M059J (cell line): ENCODE data around the gene PPM1D. TPM values are rescaled to one million over a fixed set of nuclear protein-coding genes. Genes with fewer than 3 reads are reported as not detected.
A peak's percentile ranks its signal among the peaks of the same experiment; 100 is the strongest.

Source experiments
- DNase-seq: peaks from one replicate; pipeline ENCODE4 v3.0.0-alpha.2; 2012; ENCODE audit warnings: low read depth
- total RNA-seq: library from RNA; depleted of rRNA; stranded (reverse); fragments of >200 nt; shearing (Covaris generic); gene quantifications from 2 replicates; pipeline ENCODE4 v1.2.3, GENCODE V29; 2014

Gene PPM1D
- total RNA-seq, 1 experiment from 2014 or later = 10.6 TPM

DNA sequence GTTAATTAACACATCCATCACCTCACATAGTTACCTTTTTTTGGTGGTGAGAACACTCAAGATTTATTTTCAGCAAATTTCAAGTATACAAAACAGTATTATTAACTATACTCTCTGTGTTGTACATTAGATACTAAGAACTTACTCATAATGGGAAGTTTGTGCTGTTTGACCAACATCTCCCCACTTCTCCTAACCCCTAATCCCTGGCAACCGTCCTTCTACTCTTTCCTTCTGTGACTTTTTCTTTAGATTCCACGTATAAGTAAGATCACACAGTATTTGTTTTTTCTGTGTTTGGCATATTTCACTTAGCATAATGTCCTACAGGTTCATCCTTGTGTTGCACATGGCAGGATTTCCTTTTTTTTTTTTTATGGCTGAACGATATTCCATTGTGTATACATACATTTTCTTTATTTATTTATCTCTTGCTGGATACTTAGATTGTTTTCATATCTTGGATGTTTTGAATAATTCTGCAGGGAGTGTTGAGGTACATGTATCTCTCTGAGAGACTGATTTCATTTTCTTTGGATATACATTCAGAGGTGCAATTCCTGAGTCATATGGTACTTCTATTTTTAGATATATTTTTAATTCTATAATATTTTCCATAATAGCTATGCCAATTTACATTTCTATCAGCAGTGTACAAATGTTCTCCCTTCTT, 19.0 kb downstream of the PPM1D start:
- no peak for DNase-seq

DNA sequence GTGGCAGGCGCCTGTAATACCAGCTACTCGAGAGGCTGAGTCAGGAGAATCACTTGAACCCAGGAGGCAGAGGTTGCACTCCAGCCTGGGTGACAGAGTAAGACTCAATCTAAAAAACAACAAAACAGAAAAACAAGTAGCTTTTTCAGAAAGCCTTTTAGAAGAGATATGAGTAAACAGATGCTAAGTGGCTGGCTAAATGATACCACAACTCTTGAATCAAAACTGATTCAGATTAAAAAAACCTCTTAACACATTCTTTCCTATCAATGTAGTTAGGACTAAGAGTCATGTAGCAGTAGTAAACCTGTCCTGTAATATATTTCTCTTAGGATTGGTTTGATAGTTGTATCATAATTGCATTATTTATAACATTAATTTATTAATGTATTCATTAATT, 23.0 kb downstream of the PPM1D start:
- DNase-seq = no peak

DNA sequence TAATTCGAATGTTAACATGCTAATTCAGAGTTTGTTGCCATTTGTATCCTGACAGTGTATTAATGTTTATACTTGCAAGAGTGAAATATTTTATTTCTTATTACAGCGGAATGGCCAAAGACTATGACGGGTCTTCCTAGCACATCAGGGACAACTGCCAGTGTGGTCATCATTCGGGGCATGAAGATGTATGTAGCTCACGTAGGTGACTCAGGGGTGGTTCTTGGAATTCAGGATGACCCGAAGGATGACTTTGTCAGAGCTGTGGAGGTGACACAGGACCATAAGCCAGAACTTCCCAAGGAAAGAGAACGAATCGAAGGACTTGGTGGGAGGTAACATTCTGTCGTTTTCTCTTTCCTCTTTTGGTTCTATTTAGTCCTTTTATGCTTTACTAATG, 23.4 kb downstream of the PPM1D start:
- no peak for DNase-seq

DNA sequence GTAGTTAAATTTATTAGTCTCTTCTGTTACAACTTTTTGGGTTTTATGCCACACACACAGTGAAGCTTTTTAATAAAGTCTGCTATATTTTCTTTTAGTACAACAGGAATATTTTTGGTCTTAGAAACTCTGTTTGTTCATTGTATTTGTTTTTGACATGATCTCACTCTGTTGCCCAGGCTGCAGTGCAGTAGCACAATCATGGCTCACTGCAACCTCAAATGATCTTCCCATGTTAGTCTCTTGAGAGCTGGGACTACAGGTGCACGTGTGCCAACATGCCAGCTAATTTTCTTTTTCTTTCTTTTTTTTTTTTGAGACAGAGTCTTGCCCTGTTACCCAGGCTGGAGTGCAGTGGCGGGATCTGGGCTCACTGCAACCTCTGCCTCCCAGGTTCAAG, 27.1 kb downstream of the PPM1D start:
- DNase-seq = no peak

DNA sequence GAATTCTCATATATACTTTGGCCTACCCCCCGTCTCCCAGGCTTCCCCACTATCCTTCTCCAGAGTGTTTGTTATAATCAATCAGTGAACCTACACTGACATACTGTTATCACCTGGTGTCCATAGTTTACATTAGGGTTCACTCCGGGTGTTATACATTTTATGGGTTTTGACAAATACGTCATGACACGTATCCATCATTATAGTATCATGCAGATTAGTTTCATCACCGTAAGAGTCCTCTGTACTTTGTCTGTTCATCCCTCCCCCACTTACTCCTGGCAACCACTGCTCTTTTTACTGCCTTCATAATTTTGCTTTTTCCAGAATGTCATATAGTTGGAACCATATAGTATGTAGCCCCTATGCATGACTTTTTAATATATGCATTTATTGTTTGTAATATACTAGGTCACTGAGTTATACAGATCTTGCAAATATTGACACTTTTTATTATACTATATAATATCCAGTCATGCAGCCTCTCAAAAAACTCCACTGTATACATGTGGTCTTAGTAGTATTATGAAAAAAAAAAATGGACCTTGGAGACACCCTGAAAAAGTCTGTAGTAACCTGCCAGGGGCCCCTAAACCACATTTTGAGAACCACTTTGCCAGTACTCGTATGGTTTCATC, 28.4 kb downstream of the PPM1D start:
- DNase-seq = no peak

DNA sequence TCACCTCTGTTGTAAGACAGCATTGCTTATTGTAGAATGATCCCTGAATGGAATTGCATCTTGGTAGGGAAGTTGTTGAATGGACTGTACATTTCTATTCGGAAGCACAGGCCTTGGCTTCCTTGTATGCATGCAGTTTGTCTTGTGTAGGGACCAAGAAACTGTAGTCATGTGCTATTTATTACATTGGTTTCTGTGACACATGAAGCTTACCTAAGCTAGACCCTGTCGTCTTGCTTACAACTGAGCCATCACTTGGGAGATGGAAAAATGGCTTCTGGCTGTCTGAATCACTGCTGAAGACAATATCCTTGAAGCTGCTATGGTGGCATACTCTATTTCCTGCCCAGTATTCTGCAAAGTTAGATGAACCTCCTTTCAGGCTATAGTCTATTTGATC, 29.1 kb downstream of the PPM1D start:
- DNase-seq = no peak

DNA sequence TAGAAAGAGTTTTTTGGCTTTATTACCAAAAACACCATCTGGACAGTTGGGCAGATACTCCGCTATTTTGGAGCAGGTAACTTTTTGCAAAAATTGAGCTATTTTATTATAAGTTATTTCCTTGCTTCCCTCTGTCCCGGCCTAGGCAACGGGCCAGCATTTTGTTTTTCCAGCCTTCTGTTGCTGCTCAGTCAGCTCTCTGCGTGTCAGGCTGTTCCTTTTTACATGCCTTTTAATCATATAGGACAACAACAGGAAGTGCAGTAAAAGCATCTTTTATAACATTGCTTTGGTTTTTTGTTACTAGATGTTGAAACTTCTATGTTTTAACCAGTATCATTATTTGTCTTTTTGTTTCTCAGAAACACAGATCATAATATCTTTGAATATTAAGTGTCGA, 30.4 kb downstream of the PPM1D start:
- no peak for DNase-seq

DNA sequence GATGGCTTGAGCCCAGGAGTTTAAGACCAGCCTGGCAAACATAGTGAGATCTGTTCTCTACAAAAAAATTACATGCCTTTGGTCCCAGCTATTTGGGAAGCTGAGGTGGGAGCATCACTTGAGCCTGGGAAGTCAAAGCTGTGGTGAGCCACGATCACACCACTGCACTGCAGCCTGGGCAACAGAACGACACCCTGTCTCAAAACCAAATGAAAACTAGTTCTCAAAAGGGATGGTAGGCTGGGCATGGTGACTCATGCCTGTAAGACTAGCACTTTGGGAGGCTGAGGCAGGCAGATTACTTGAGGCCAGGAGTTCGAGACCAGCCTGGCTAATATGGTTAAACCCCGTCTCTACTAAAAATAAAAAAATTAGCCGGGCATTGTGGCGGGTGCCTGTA, 31.1 kb downstream of the PPM1D start:
- DNase-seq = peak; percentile 31

DNA sequence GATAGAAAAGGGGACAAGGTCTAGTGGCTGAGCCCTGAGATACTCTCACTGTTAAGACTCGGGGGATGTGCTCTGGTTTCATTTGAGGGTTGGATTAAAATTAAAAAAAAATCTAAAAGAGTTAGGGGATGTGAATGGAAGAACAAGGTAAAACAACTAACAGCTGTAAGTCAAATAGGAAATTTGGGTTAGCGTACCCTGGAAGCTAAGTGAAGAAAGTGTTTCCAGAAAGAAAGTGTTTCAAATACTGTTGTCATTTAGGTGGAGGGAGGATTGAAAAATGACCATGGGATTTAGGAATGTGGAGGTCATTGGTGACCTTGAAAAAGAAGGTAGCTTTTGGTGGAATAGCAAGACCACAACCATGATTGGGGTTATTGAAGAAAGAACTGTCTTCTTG, 37.7 kb downstream of the PPM1D start:
- DNase-seq = no peak

DNA sequence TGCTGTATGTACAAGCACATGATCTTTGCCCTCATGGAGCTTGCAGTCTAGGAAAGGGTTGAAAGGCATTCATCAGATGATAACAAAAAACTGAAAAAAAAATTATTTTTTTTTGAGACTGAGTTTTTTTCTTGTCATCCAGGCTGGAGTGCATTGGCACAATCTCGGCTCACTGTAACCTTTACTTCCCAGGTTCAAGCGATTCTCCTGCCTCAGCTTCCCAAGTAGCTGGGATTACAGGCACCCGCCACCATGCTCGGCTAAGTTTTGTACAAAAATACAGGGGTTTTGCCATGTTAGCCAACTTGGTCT, 39.0 kb downstream of the PPM1D start:
- DNase-seq = no peak

DNA sequence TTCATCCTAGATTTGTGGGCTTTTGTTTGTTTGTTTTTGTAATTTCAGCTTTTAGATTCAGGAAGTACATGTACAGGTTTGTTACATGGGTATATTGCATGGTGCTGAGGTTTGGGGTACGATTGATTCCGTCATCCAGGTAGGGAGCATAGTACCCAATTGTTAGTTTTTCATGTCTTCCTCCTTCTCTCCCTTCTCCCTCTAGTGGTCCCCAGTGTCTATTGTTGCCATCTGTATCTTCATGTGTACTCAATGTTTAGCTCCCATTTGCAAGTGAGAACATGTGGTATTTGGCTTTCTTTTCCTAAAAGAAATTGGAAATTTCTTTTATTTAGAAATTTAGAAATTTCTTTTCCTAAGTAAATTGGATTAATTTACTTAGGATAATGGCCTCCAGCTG, 40.5 kb downstream of the PPM1D start:
- DNase-seq = peak; percentile 40

DNA sequence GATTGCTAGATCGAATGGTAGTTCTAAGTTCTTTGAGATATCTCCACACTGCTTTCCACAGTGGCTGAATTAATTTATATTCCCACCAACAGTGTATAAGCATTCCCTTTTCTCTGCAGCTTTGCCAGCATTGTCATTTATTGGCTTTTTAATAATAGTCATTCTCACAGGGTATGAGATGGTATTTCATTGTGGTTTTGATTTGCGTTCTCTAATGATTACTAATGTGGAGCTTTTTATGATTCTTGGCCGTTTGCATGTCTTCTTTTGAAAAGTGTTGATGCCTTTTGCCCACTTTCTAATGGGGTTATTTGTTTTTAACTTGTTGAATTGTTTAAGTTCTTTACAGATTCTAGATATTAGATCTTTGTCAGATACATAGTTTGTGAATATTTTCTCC, 41.1 kb downstream of the PPM1D start:
- DNase-seq = peak; percentile 72

DNA sequence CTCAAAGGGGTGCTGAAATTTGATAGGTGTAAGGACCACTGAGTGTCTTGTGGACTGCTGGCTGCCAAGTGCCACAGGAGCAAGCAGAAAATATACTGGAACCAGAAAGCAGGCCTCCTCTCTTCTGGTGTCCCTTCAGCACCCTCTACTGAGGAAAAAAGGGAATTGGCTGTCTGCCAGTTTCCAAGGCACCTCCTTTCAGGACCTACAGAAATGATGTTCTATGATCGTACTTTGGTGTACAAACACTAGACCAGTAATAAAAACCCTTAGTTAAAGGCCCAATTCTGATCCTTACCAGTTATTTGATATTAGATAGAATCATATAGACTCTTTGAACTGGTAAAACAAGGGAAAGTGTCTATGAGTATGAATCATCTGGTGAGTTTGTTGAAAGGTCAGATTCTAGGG, 41.8 kb downstream of the PPM1D start:
- DNase-seq = peak; percentile 74

DNA sequence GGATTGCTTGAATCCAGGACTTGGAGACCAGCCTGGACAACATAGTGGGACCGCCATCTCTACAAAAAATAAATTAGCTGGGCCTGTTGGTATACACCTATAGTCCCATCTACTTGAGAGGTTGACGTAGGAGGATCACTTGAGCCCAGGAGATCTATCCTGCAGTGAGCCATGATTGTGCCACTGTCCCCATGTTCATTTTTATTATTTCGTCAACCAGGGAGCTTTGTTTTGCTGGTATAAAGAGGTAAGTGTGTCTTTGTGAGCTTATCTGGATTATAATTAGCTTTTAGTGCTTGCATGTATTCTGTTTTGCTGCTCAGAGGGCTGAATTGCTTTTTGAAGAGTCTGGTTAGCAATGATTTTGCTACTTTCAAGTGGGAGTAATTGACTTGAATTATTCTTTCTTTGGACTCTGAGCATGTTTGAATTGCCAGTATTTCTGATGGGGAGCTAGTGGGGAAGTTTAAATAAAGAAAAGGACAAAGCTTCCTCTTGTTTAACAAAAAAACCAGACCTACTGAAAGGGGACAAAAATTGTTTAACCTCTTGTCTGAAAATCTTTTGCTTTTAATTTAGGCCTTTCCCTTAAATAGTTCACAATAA, 46.0 kb downstream of the PPM1D start:
- DNase-seq = no peak

DNA sequence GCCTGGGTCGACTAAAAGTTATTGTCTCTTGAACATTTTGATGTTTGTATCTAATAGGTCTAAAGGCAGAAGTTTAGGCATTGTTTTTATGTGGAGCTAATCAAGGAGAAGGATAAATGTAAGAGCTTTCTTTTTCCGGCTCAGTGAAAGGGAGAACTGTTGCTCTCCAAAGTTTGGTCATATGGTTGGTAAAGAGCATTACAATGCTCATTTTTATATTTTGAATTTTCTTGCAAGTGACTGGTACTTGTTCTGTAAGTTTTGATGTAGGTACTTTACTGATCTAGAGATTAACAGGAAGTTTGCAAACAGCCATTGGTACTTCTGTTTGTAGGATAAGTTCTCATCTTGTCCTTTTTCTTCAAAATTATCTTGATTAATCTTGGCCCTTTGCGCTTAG, 46.7 kb downstream of the PPM1D start:
- no peak for DNase-seq

DNA sequence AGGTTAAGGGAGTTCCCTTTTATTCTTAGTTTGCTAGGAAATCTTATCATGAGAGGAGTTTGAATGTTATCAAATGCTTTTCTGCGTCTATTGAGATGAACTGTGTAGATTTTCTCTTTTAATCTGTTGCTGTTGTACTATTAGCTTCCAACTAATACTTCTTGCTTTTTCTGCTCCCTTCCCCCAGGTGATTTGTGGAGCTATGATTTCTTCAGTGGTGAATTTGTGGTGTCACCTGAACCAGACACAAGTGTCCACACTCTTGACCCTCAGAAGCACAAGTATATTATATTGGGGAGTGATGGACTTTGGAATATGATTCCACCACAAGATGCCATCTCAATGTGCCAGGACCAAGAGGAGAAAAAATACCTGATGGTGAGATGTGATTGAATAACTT, 47.7 kb downstream of the PPM1D start:
- DNase-seq = no peak

DNA sequence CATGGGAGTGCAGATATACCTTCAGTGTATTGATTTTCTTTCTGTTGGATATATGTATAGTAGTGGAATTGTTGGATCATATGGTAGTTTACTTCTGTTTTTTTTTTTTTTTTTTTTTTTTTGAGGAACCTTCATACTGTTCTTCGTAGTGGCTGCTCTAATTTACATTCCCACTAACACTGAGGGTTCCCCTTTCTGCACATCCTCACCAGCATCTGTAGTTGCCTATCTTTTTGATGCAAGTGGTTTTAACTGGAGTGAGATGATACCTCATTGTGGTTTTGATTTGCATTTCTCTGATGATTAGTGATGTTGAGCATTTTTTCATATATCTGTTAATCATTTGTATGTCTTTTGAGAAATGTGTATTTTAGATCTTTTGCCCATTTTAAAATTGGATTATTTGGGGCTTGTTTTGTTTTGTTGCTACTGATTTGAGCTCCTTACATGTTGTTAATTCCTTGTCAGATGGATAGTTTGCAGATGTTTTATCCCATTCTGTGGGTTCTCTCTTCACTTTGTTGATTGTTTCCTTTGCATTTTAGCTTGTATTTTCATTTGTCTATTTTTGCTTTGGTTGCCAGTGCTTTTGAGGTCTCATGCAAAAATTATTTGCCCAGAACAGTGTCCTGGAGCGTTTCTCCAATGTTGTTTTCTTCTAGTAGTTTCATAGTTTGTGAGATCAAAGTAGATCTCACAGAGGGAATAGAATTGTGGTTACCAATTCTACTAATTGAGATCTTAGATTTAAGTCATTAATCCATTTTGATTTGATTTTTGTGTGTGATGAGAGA, 52.7 kb downstream of the PPM1D start:
- no peak for DNase-seq

DNA sequence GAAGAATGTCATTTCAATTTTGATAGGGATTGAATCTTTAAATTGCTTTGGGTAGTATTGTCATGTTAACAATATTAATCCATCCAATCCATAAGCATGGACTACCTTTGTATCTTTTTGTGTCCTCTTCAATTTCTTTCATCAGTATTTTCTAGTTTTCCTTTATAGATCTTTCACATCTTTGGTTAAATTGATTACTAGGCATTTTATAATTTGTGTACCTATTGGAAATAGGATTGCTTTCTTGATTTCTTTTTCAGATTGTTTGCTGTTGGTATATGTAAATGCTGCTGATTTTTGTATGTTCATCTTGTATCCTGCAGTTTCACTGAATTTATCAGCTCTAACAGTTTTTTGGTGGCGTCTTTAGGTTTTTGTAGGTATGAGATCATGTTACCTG, 53.6 kb downstream of the PPM1D start:
- no peak for DNase-seq

DNA sequence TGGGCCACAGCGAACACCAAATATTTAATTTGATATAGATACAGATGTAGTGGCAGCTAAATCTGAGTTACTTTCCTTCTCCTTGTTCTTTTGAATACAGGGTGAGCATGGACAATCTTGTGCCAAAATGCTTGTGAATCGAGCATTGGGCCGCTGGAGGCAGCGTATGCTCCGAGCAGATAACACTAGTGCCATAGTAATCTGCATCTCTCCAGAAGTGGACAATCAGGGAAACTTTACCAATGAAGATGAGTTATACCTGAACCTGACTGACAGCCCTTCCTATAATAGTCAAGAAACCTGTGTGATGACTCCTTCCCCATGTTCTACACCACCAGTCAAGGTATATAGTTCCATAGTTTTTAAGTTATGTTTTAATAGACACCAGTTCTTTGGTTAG, 56.5 kb downstream of the PPM1D start:
- DNase-seq = no peak

DNA sequence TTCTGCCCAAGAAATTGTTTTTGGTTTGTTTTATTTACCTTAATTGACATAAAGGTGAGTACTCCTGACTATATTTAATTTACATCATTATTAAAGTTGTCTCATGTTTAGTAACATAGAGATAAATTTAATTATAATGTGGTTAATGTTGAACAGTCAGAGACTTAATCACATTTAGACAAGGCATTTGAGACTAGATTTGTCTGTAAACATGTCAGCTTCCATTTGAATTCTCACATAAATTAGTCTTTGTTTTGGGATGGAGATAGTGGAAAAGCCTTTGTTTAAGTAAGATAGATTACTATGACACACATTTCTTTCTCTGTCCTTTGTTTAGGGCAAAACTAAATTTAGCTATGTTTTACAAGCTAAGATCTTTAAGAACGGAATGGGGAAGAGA, 59.2 kb downstream of the PPM1D start:
- no peak for DNase-seq

DNA sequence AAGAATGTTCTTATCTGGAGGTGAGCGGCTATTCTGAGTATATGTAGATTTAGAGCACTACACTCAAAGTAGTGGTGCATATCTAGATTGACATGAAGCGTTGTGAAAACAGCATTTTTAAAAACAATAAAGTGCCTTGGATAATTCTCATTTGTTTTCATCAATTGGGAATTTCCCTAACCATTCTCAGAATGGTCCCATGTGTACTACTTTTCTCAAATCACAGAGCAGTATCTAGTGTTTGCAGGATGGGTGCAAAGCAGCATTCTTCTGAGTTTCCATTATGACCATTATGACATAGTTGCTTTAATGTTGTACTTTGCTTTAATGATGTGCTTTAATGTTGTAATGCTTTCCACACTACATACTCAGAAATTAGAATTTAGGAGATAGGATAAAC, 61.5 kb downstream of the PPM1D start:
- no peak for DNase-seq

DNA sequence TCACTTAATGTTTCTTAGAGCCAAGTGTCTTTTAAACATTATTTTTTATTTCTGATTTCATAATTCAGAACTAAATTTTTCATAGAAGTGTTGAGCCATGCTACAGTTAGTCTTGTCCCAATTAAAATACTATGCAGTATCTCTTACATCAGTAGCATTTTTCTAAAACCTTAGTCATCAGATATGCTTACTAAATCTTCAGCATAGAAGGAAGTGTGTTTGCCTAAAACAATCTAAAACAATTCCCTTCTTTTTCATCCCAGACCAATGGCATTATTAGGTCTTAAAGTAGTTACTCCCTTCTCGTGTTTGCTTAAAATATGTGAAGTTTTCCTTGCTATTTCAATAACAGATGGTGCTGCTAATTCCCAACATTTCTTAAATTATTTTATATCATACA, 64.0 kb downstream of the PPM1D start:
- no peak for DNase-seq

DNA sequence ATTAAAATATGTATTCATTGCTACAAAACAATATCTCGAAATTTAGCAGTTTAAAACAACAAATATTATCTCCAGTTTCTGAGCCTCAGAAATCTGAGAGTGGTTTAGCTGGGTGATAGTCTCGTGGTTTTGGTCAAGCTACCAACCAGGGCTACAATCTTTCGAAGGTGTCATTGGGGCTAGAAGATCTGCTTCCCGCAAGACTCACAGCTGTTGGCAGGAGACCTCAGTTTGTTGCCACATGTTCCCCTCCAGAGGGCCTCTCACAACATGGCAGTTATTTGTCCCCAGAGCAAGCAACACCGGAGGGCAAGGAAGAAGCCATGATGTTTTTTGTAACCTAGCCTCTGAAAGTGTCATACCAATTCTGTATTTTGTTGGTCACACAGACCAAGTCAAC, 65.6 kb downstream of the PPM1D start:
- DNase-seq = no peak
